Upper lobe of left lung (tissue), 6 donors: Measurements from ENCODE around the gene PKD2. TPM values are rescaled to one million over a fixed set of nuclear protein-coding genes. Genes with fewer than 3 reads are reported as not detected.

Experiments used
- ATAC-seq, 2 donors: fragments of 200-7000 bp; cut with Tn5 transposase; one replicate each; pipeline ENCODE4 v1.9.1; 2022; ENCODE audit warnings: mild to moderate bottlenecking in 2 of 2, moderate library complexity in 2 of 2; ENCODE audit not compliant: low FRiP score in 2 of 2
- DNase-seq, 2 donors: peaks; one replicate each; pipeline ENCODE4 v3.0.0-alpha.2; 2019 to 2020
- H3K27ac ChIP-seq, 4 donors: fragments of 200-600 bp; sonication (generic); one replicate each; pipeline ENCODE4 v1.5.1; 2016 to 2019
- H3K27me3 ChIP-seq, 4 donors: fragments of 200-600 bp; sonication (generic); one replicate each; pipeline ENCODE4 v1.5.1; 2017 to 2019
- H3K36me3 ChIP-seq, 4 donors: fragments of 200-600 bp; sonication (generic); one replicate each; pipeline ENCODE4 v1.5.1; 2016 to 2019
- H3K4me1 ChIP-seq, 4 donors: fragments of 200-600 bp; sonication (generic); one replicate each; pipeline ENCODE4 v1.5.1; 2018 to 2019
- H3K4me3 ChIP-seq, 4 donors: fragments of 200-600 bp; sonication (generic); one replicate each; pipeline ENCODE4 v1.5.1; 2017 to 2019; ENCODE audit warnings: mild to moderate bottlenecking in 2 of 4, moderate library complexity in 1 of 4
- H3K9me3 ChIP-seq, 4 donors: fragments of 200-600 bp; sonication (generic); one replicate each; pipeline ENCODE4 v1.5.1; 2018 to 2019
- EP300 ChIP-seq, 4 donors: sonication (generic); formaldehyde crosslinking; IDR thresholded peaks; one replicate each; pipeline ENCODE4 v1.5.1; 2017; ENCODE audit warnings: antibody characterized with exemption in 4 of 4, control low read depth in 2 of 4
- POLR2A ChIP-seq, 4 donors: fragments of 450-650 bp; IDR thresholded peaks; one replicate each; pipeline ENCODE4 v1.5.1; 2016 to 2017; ENCODE audit warnings: antibody characterized with exemption in 4 of 4, mild to moderate bottlenecking in 2 of 4
- POLR2AphosphoS5 ChIP-seq, 2 donors: sonication (generic); formaldehyde crosslinking; IDR thresholded peaks; one replicate each; pipeline ENCODE4 v1.5.1; 2017; ENCODE audit warnings: antibody characterized with exemption in 2 of 2
- WGBS, 2 donors: methylation state at CpG; one replicate each; pipeline ENCODE4 v1.1.5; 2017 to 2018; 5-methylcytosine and 5-hydroxymethylcytosine counted together
- total RNA-seq, 6 donors: library from RNA; depleted of rRNA in 4 of 6; stranded (reverse); fragments of >200 nt in 4 of 6; gene quantifications; one replicate each; pipeline versions ENCODE4 v1.1.0 to v1.2.1, GENCODE V29; 2016 to 2021
- TF ChIP-seq, protein P1 (sequence below), 6 experiments: fragments of 450-650 bp in 4 of 6; fragments of 200-600 bp in 2 of 6; sonication (generic) in 2 of 6; IDR thresholded peaks; one replicate each; pipeline ENCODE4 v1.5.1; 2016 to 2019; ENCODE audit warnings: antibody characterized with exemption in 6 of 6
- donor health status: DM: no; HTN: no; CAD: no; lungs with moderate emphysema.
- donor health status: DM: no; HTN: yes; CAD: no; lungs with severe emphysema.

The PKD2 gene
- total RNA-seq, 6 donors from 2014 or later, result 19.5 to 76.5 (median 32.5) TPM

- Histone ChIP-seq H3K4me3 (no peak overlapping the region), H3K4me1 (no peaks in the 10 kb centered on the region), H3K9me3 (no peaks in the 10 kb centered on the region), H3K27ac (no peak overlapping the region), H3K27me3 (no peaks in the 10 kb centered on the region), H3K36me3 (no peaks in the 10 kb centered on the region)
- ATAC-seq, result peak; percentile 52 to 81
- 64 to 72% methylated on average over 6 of the region's 6 CpGs for WGBS, 2 donors
- TF ChIP-seq, protein P1, sequence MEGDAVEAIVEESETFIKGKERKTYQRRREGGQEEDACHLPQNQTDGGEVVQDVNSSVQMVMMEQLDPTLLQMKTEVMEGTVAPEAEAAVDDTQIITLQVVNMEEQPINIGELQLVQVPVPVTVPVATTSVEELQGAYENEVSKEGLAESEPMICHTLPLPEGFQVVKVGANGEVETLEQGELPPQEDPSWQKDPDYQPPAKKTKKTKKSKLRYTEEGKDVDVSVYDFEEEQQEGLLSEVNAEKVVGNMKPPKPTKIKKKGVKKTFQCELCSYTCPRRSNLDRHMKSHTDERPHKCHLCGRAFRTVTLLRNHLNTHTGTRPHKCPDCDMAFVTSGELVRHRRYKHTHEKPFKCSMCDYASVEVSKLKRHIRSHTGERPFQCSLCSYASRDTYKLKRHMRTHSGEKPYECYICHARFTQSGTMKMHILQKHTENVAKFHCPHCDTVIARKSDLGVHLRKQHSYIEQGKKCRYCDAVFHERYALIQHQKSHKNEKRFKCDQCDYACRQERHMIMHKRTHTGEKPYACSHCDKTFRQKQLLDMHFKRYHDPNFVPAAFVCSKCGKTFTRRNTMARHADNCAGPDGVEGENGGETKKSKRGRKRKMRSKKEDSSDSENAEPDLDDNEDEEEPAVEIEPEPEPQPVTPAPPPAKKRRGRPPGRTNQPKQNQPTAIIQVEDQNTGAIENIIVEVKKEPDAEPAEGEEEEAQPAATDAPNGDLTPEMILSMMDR (IDR thresholded peaks at IDR 0.05), result no peak
- TF ChIP-seq POLR2AphosphoS5 (IDR thresholded peaks at IDR 0.05), result no peak
- no peak for TF ChIP-seq POLR2A (IDR thresholded peaks at IDR 0.05)
- TF ChIP-seq EP300 (IDR thresholded peaks at IDR 0.05), result no peak
- no peak for DNase-seq
Observed at GRCh38 chr4:88101165-88101564, 93.7 kb downstream of the PKD2 start.

- H3K9me3 ChIP-seq, result no peaks in the 10 kb centered on the region
- no peak overlapping the region for H3K27ac ChIP-seq
- DNase-seq (no peak), ATAC-seq (no peak)
- H3K4me3 ChIP-seq, result no peak overlapping the region
- no peaks in the 10 kb centered on the region for H3K36me3 ChIP-seq
- H3K4me1 ChIP-seq, result peaks cover 0 to 6% (median 0%) of the 10 kb centered on the region in 4 donors
- WGBS, 2 donors, result 81 to 91% methylated on average over 7 of the region's 7 CpGs
- TF ChIP-seq POLR2A (IDR thresholded peaks at IDR 0.05), result no peak
- no peak for TF ChIP-seq POLR2AphosphoS5 (IDR thresholded peaks at IDR 0.05)
- TF ChIP-seq, protein P1 (IDR thresholded peaks at IDR 0.05), result no peak
- no peak for TF ChIP-seq EP300 (IDR thresholded peaks at IDR 0.05)
- H3K27me3 ChIP-seq, result no peaks in the 10 kb centered on the region
Observed at GRCh38 chr4:88102026-88102425, 94.6 kb downstream of the PKD2 start.

- peaks cover 8 to 14% (median 10%) of the 10 kb centered on the region in 4 donors for H3K4me1 ChIP-seq
- H3K27me3 ChIP-seq, result no peaks in the 10 kb centered on the region
- H3K27ac ChIP-seq, result no peak overlapping the region
- H3K9me3 ChIP-seq, result no peaks in the 10 kb centered on the region
- WGBS, 2 donors, result 76 to 79% methylated on average over 4 of the region's 4 CpGs
- no peaks in the 10 kb centered on the region for H3K36me3 ChIP-seq
- DNase-seq (no peak), ATAC-seq (no peak)
- H3K4me3 ChIP-seq, result no peak overlapping the region
- TF ChIP-seq POLR2AphosphoS5 (IDR thresholded peaks at IDR 0.05) (no peak), POLR2A (IDR thresholded peaks at IDR 0.05) (no peak), EP300 (IDR thresholded peaks at IDR 0.05) (no peak)
- TF ChIP-seq, protein P1 (IDR thresholded peaks at IDR 0.05), result no peak
Observed at GRCh38 chr4:88104902-88105610, 97.6 kb downstream of the PKD2 start.

- WGBS, 2 donors, result 91 to 94% methylated on average over 3 of the region's 3 CpGs
- no peak for ATAC-seq
- no peak overlapping the region for H3K4me3 ChIP-seq
- no peaks in the 10 kb centered on the region for H3K9me3 ChIP-seq
- no peak for DNase-seq
- no peak for TF ChIP-seq POLR2A (IDR thresholded peaks at IDR 0.05)
- TF ChIP-seq EP300 (IDR thresholded peaks at IDR 0.05), result no peak
- no peak for TF ChIP-seq POLR2AphosphoS5 (IDR thresholded peaks at IDR 0.05)
- TF ChIP-seq, protein P1 (IDR thresholded peaks at IDR 0.05), result no peak
- H3K4me1 ChIP-seq, result peaks cover 8 to 14% (median 10%) of the 10 kb centered on the region in 4 donors
- no peaks in the 10 kb centered on the region for H3K27me3 ChIP-seq
- no peak overlapping the region for H3K27ac ChIP-seq
- no peaks in the 10 kb centered on the region for H3K36me3 ChIP-seq
Observed at GRCh38 chr4:88106205-88106604, 98.8 kb downstream of the PKD2 start.
